IMR-90 (cell line): ENCODE measurements around the gene MTM1. TPM values are rescaled to one million over a fixed set of nuclear protein-coding genes. Genes with fewer than 3 reads are reported as not detected.

Source experiments
- ATAC-seq: fragments of 200-7000 bp; cut with Tn5 transposase; 2 replicates; pipeline ENCODE4 v1.9.1; 2020; ENCODE audit warnings: low read depth, mild to moderate bottlenecking, moderate library complexity
- BruUV-seq: library from RNA; stranded (reverse); fragments of 400-500 nt; replicated peaks from 2 replicates; lab custom pipeline; 2021; lab: Mats Ljungman, UMichigan
- CTCF ChIA-PET: fragments of 300-600 bp; formaldehyde crosslinking; extraction: SDS; loops from one replicate; lab custom pipeline; 2021; ENCODE audit warnings: antibody characterized with exemption; lab: Yijun Ruan, JAX
- POLR2A ChIA-PET: fragments of 300-600 bp; sonication (Branson Sonifier 250); formaldehyde crosslinking; loops from one replicate; lab custom pipeline; 2022; ENCODE audit warnings: antibody characterized with exemption; ENCODE audit not compliant: unreplicated experiment; lab: Charles Lee
- DNase-seq: peaks from one replicate; pipeline ENCODE4 v3.0.0; 2013
- H2AFZ ChIP-seq: replicated peaks from 2 replicates; pipeline ENCODE3; 2013; ENCODE audit warnings: low read length, mild to moderate bottlenecking; ENCODE audit not compliant: poor library complexity
- H2AK5ac ChIP-seq: 2 replicates; pipeline ENCODE4 v1.6.1; 2013; ENCODE audit warnings: low read depth, low read length, inconsistent platforms
- H2AK9ac ChIP-seq: replicated peaks from 2 replicates; pipeline ENCODE3; 2013; ENCODE audit warnings: mild to moderate bottlenecking, low read depth, low read length, moderate library complexity; ENCODE audit not compliant: poor library complexity
- H2BK120ac ChIP-seq: 2 replicates; pipeline ENCODE4 v1.6.1; 2013; ENCODE audit warnings: low read depth, low read length, inconsistent platforms
- H2BK15ac ChIP-seq: 3 replicates; pipeline ENCODE4 v1.6.1; 2013; ENCODE audit warnings: low read depth, low read length, inconsistent platforms
- H2BK20ac ChIP-seq: 2 replicates; pipeline ENCODE4 v1.6.1; 2013; ENCODE audit warnings: low read depth, mild to moderate bottlenecking, inconsistent platforms, low read length, moderate library complexity
- H2BK5ac ChIP-seq: 2 replicates; pipeline ENCODE4 v1.6.1; 2013; ENCODE audit warnings: mild to moderate bottlenecking, low read depth, low read length, inconsistent platforms; ENCODE audit not compliant: poor library complexity, severe bottlenecking
- H3K14ac ChIP-seq: replicated peaks from 2 replicates; pipeline ENCODE4 v1.6.1; 2013; ENCODE audit warnings: low read depth, low read length, inconsistent platforms
- H3K18ac ChIP-seq: 2 replicates; pipeline ENCODE4 v1.6.1; 2013; ENCODE audit warnings: low read depth, low read length, control low read depth
- H3K23ac ChIP-seq: 2 replicates; pipeline ENCODE4 v1.6.1; 2013; ENCODE audit warnings: low read depth, low read length, inconsistent platforms
- H3K27ac ChIP-seq: 2 replicates; pipeline ENCODE4 v1.5.1; 2013; ENCODE audit warnings: mild to moderate bottlenecking, control low read depth, low read length; ENCODE audit not compliant: insufficient read depth
- H3K27me3 ChIP-seq: 2 replicates; pipeline ENCODE4 v1.6.1; 2013; ENCODE audit warnings: low read length; ENCODE audit not compliant: control insufficient read depth, insufficient read depth
- H3K36me3 ChIP-seq: 2 replicates; pipeline ENCODE4 v1.6.1; 2013; ENCODE audit warnings: low read length, mixed read lengths; ENCODE audit not compliant: control insufficient read depth, insufficient read depth
- H3K4ac ChIP-seq: 2 replicates; pipeline ENCODE4 v1.6.1; 2013; ENCODE audit warnings: low read depth, low read length, inconsistent platforms
- H3K4me1 ChIP-seq: 2 replicates; pipeline ENCODE4 v1.6.1; 2013; ENCODE audit warnings: low read length, mixed read lengths; ENCODE audit not compliant: control insufficient read depth, insufficient read depth
- H3K4me2 ChIP-seq: 2 replicates; pipeline ENCODE4 v1.6.1; 2013; ENCODE audit warnings: low read depth, mild to moderate bottlenecking, control low read depth, low read length, moderate library complexity
- H3K4me3 ChIP-seq: 2 replicates; pipeline ENCODE4 v1.5.1; 2013; ENCODE audit warnings: low read depth, mild to moderate bottlenecking, control low read depth, low read length, moderate library complexity; ENCODE audit not compliant: insufficient read depth
- H3K56ac ChIP-seq: 2 replicates; pipeline ENCODE4 v1.6.1; 2013; ENCODE audit warnings: low read length, inconsistent platforms; ENCODE audit not compliant: insufficient read depth; ENCODE audit errors: extremely low read depth
- H3K79me1 ChIP-seq, 2 experiments: 2 replicates each; pipeline ENCODE4 v1.6.1; 2013; ENCODE audit warnings: low read length in 2 of 2, inconsistent platforms in 1 of 2, low read depth in 1 of 2
- H3K9ac ChIP-seq: 2 replicates; pipeline ENCODE4 v1.6.1; 2013; ENCODE audit warnings: low read depth, low read length, control low read depth
- H3K9me1 ChIP-seq: 2 replicates; pipeline ENCODE4 v1.6.1; 2013; ENCODE audit warnings: low read length, inconsistent platforms; ENCODE audit not compliant: insufficient read depth
- H3K9me3 ChIP-seq: 2 replicates; pipeline ENCODE4 v1.6.1; 2013; ENCODE audit warnings: low read length; ENCODE audit not compliant: control insufficient read depth, insufficient read depth
- H4K20me1 ChIP-seq: 2 replicates; pipeline ENCODE4 v1.6.1; 2013; ENCODE audit warnings: low read length, inconsistent platforms; ENCODE audit not compliant: insufficient read depth
- H4K5ac ChIP-seq: 2 replicates; pipeline ENCODE4 v1.6.1; 2013; ENCODE audit warnings: mild to moderate bottlenecking, low read depth, low read length, control low read depth
- H4K8ac ChIP-seq, 2 experiments: 2 replicates each; pipeline ENCODE4 v1.6.1; 2013; ENCODE audit warnings: low read depth in 2 of 2, low read length in 2 of 2, control low read depth in 1 of 2, inconsistent platforms in 1 of 2
- H4K91ac ChIP-seq: 2 replicates; pipeline ENCODE4 v1.6.1; 2013; ENCODE audit warnings: low read depth, low read length, inconsistent platforms; ENCODE audit not compliant: insufficient read depth
- BHLHE40 ChIP-seq: fragments of 150-350 bp; IDR thresholded peaks from 2 replicates; pipeline ENCODE4 v1.6.1; 2016; ENCODE audit warnings: mild to moderate bottlenecking, low read depth, low read length
- CEBPB ChIP-seq: IDR thresholded peaks from 2 replicates; pipeline ENCODE4 v1.6.1; 2012; ENCODE audit warnings: low read depth, low read length, improper control_type of control experiment
- CHD1 ChIP-seq: IDR thresholded peaks from 2 replicates; pipeline ENCODE4 v1.6.1; 2012; ENCODE audit warnings: low read depth, low read length, improper control_type of control experiment
- ELK1 ChIP-seq: fragments of 150-350 bp; IDR thresholded peaks from 2 replicates; pipeline ENCODE4 v1.6.1; 2016; ENCODE audit warnings: low read depth, mild to moderate bottlenecking, low read length, moderate library complexity, borderline replicate concordance
- FOS ChIP-seq: fragments of 150-350 bp; IDR thresholded peaks from 2 replicates; pipeline ENCODE4 v1.6.1; 2016; ENCODE audit warnings: low read depth, low read length
- MAFK ChIP-seq: IDR thresholded peaks from 2 replicates; pipeline ENCODE4 v1.6.1; 2012; ENCODE audit warnings: low read depth, low read length, improper control_type of control experiment
- MAZ ChIP-seq: IDR thresholded peaks from 2 replicates; pipeline ENCODE4 v1.6.1; 2012; ENCODE audit warnings: low read depth, mild to moderate bottlenecking, low read length, improper control_type of control experiment, moderate library complexity, borderline replicate concordance
- MXI1 ChIP-seq: IDR thresholded peaks from 2 replicates; pipeline ENCODE4 v1.6.1; 2012; ENCODE audit warnings: low read depth, mild to moderate bottlenecking, low read length, moderate library complexity, borderline replicate concordance
- NFE2L2 ChIP-seq: fragments of 150-350 bp; IDR thresholded peaks from 2 replicates; pipeline ENCODE4 v1.6.1; 2016; ENCODE audit warnings: low read depth, mild to moderate bottlenecking, low read length
- POLR2A ChIP-seq: IDR thresholded peaks from 2 replicates; pipeline ENCODE4 v1.6.1; 2012; ENCODE audit warnings: mild to moderate bottlenecking, low read depth, low read length
- RAD21 ChIP-seq: IDR thresholded peaks from 2 replicates; pipeline ENCODE4 v1.6.1; 2012; ENCODE audit warnings: low read length, improper control_type of control experiment
- RCOR1 ChIP-seq: IDR thresholded peaks from 2 replicates; pipeline ENCODE4 v1.6.1; 2012; ENCODE audit warnings: mild to moderate bottlenecking, low read length, improper control_type of control experiment; ENCODE audit not compliant: insufficient replicate concordance
- RFX5 ChIP-seq: IDR thresholded peaks from 2 replicates; pipeline ENCODE4 v1.8.0; 2012; ENCODE audit warnings: low read depth, mild to moderate bottlenecking, low read length, moderate library complexity
- SMC3 ChIP-seq: fragments of 150-350 bp; IDR thresholded peaks from 2 replicates; pipeline ENCODE4 v1.6.1; 2016; ENCODE audit warnings: low read depth, mild to moderate bottlenecking, antibody characterized with exemption, low read length, moderate library complexity
- USF2 ChIP-seq: fragments of 150-350 bp; IDR thresholded peaks from 2 replicates; pipeline ENCODE4 v1.6.1; 2017; ENCODE audit warnings: mild to moderate bottlenecking, antibody characterized with exemption, low read length, low read depth
- WGBS, 2 experiments: methylation state at CpG; one replicate each; pipeline versions ENCODE4 v1.1.5 to v1.1.7; 2013; ENCODE audit warnings: missing lambda C conversion rate in 2 of 2; ENCODE audit not compliant: insufficient read length in 1 of 2; ENCODE audit errors: extremely low coverage in 2 of 2; 5-methylcytosine and 5-hydroxymethylcytosine counted together
- dilution Hi-C: fragments of 300-500 bp; cut with HindIII; formaldehyde crosslinking; loops from one replicate; pipeline ENCODE4 v1.14.3; 2018; ENCODE audit warnings: low sequenced_read_pairs; ENCODE audit not compliant: unreplicated experiment
- in situ Hi-C: fragments of 300-500 bp; cut with MboI; formaldehyde crosslinking; loops from 3 replicates; pipeline ENCODE4 v1.14.3; 2019; ENCODE audit warnings: low sequenced_read_pairs, inconsistent platforms, mixed read lengths
- intact Hi-C: fragments of 100-400 bp; cut with micrococcal nuclease; formaldehyde crosslinking; loops from 2 replicates; pipeline ENCODE4 v1.10.0; 2022
- polyA plus RNA-seq, 3 experiments: library from polyadenylated mRNA; depleted of rRNA; stranded (reverse); fragments of >200 nt; gene quantifications; 2 replicates each; pipeline ENCODE4 v1.2.3, GENCODE V29; 2012; ENCODE audit warnings: low replicate concordance in 1 of 3
- total RNA-seq: library from RNA; depleted of rRNA; stranded (reverse); fragments of >200 nt; gene quantifications from 2 replicates; pipeline ENCODE4 v1.2.3, GENCODE V29; 2012
- TF ChIP-seq, protein P1 (sequence below): conservative IDR thresholded peaks from 2 replicates; pipeline ENCODE4 v1.5.1; 2012; ENCODE audit warnings: mild to moderate bottlenecking, low read depth, low read length, improper control_type of control experiment

MTM1 gene
- total and polyA plus RNA-seq, 2 of the 4 experiments (the other 2 are of a cell fraction): 3.8 to 5.6 TPM

DNA sequence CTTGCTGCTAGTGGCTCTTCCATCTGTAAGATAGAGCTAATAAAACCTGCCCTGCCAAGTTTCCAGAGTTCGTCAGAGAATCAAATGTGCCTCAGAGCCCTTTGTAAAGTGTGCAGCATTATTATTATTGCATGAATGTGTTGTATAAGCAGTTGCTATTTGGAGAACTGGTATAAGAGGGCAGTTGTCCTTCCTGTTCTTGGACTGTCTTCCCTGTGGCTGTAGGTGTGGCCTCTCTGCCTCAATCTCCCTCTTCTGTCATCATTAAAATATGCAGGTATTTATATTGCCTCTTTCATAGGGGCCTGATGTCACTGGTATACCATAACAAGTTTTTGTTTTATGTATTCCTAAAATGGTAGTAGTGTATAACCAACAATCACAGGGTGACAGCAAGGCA lies 3.8 kb downstream of the MTM1 start:
- no peak overlapping the region for H3K9ac ChIP-seq
- no peak for DNase-seq
- H2BK120ac ChIP-seq: no peak overlapping the region
- H3K79me1 ChIP-seq: peaks cover 8 to 44% of the 10 kb centered on the region in 2 experiments; a peak in 3 of 4 replicates
- dilution Hi-C loops (no loop called here), intact Hi-C loops (loop anchor here (10.0 kb wide), 2 partner anchors 143 to 617 kb away; no protein-coding TSS in a partner anchor), in situ Hi-C loops (no loop called here)
- H3K36me3 ChIP-seq: no peaks in the 10 kb centered on the region
- no peak overlapping the region for H3K56ac ChIP-seq
- no peaks in the 10 kb centered on the region for H3K9me1 ChIP-seq
- H2AK9ac ChIP-seq: no peak overlapping the region
- no peak overlapping the region for H2BK5ac ChIP-seq
- H3K23ac ChIP-seq: no peak overlapping the region
- H4K5ac ChIP-seq: no peak overlapping the region
- POLR2A ChIA-PET: no interaction called here
- no peak overlapping the region for H3K14ac ChIP-seq
- H2BK15ac ChIP-seq: no peak overlapping the region
- H4K91ac ChIP-seq: no peak overlapping the region
- WGBS, 2 experiments: 40% methylated on average over 1 of the region's 1 CpG; no CpG with 5 or more reads in 1 of the 2 experiments
- no TSS peak for BruUV-seq
- no peak overlapping the region for H2BK20ac ChIP-seq
- H4K8ac ChIP-seq: no peak overlapping the region; a peak in 1 of 4 replicates
- TF ChIP-seq CHD1 (no peak), MAFK (no peak), BHLHE40 (no peak), NFE2L2 (no peak), MAZ (no peak), RFX5 (no peak), RAD21 (no peak), ELK1 (no peak), RCOR1 (no peak), USF2 (no peak), CEBPB (no peak), FOS (no peak), POLR2A (no peak), MXI1 (no peak), SMC3 (no peak)
- TF ChIP-seq, protein P1, sequence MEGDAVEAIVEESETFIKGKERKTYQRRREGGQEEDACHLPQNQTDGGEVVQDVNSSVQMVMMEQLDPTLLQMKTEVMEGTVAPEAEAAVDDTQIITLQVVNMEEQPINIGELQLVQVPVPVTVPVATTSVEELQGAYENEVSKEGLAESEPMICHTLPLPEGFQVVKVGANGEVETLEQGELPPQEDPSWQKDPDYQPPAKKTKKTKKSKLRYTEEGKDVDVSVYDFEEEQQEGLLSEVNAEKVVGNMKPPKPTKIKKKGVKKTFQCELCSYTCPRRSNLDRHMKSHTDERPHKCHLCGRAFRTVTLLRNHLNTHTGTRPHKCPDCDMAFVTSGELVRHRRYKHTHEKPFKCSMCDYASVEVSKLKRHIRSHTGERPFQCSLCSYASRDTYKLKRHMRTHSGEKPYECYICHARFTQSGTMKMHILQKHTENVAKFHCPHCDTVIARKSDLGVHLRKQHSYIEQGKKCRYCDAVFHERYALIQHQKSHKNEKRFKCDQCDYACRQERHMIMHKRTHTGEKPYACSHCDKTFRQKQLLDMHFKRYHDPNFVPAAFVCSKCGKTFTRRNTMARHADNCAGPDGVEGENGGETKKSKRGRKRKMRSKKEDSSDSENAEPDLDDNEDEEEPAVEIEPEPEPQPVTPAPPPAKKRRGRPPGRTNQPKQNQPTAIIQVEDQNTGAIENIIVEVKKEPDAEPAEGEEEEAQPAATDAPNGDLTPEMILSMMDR: no peak
- ATAC-seq: no peak
- H3K9me3 ChIP-seq: no peaks in the 10 kb centered on the region
- no peaks in the 10 kb centered on the region for H3K27me3 ChIP-seq
- no peak overlapping the region for H3K27ac ChIP-seq
- no peak overlapping the region for H3K18ac ChIP-seq
- no peaks in the 10 kb centered on the region for H4K20me1 ChIP-seq
- no peak overlapping the region for H3K4me3 ChIP-seq
- no peak overlapping the region for H2AFZ ChIP-seq
- H3K4me1 ChIP-seq: peaks cover 6% of the 10 kb centered on the region
- H2AK5ac ChIP-seq: no peak overlapping the region
- CTCF ChIA-PET: no interaction called here
- H3K4ac ChIP-seq: no peak overlapping the region
- H3K4me2 ChIP-seq: no peak overlapping the region
